GM20000 (cell line): ENCODE data around the gene PGGT1B.

Source experiments
- DNase-seq: peaks from one replicate; pipeline ENCODE4 v3.0.0; 2012; ENCODE audit warnings: low spot score
- TF ChIP-seq, protein P1 (sequence below): IDR thresholded peaks from 2 replicates; pipeline ENCODE4 v1.5.1; 2012; ENCODE audit warnings: mild to moderate bottlenecking, control low read depth; ENCODE audit errors: extremely low read depth, missing control alignments

Gene PGGT1B

GRCh38 chr5:115262321-115263077 lies at the start of gene PGGT1B:
Gene PGGT1B (minus strand): TSS chr5:115262877. CDS start chr5:115262851, 26 bp downstream.
- peak; percentile 81 for DNase-seq
- TF ChIP-seq, protein P1, sequence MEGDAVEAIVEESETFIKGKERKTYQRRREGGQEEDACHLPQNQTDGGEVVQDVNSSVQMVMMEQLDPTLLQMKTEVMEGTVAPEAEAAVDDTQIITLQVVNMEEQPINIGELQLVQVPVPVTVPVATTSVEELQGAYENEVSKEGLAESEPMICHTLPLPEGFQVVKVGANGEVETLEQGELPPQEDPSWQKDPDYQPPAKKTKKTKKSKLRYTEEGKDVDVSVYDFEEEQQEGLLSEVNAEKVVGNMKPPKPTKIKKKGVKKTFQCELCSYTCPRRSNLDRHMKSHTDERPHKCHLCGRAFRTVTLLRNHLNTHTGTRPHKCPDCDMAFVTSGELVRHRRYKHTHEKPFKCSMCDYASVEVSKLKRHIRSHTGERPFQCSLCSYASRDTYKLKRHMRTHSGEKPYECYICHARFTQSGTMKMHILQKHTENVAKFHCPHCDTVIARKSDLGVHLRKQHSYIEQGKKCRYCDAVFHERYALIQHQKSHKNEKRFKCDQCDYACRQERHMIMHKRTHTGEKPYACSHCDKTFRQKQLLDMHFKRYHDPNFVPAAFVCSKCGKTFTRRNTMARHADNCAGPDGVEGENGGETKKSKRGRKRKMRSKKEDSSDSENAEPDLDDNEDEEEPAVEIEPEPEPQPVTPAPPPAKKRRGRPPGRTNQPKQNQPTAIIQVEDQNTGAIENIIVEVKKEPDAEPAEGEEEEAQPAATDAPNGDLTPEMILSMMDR = no peak

- TF ChIP-seq, protein P1 = peak; percentile 1
- peak; percentile 20 for DNase-seq
Observed at GRCh38 chr5:115309751-115310370, 47.2 kb upstream of the PGGT1B start.

DNA sequence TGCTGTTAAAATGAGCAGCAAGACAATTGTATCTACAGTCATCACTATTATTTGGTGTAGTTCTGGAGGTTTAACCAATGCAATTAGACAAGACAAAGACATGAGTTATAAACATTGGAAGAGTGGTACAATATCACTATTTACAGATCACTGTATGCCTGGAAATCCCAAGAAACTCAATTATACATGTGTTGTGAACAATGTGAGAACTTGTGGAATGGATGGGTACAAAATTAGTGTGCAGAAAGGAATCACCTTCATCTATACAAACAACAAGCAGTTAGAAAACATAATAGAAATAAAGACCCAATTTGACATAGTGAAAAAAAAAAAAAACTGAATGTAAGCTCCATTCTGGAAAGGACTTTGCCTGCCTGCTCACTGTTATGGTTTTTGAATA lies 46.1 kb upstream of the PGGT1B start:
- TF ChIP-seq, protein P1 = no peak
- DNase-seq = no peak

GRCh38 chr5:115306011-115306536 lies 43.4 kb upstream of the PGGT1B start:
- no peak for DNase-seq
- TF ChIP-seq, protein P1 = no peak

DNA sequence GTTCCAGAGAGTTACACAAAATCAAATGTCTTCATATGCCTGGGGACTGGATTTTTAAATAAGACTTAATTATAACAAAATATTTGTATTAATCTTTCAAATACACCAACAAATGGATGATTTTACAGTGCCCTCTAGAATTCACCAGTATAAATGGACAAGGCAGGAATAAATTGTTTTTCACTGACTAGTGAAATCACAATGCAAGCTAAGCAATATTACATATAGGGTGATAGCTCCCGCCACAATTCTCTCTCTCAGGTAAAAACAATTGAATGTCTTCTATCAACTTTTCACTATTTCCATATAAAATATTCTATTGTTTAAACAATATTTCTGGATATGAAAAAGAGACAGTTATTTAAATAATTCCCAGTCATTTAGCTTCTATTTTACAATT lies 41.8 kb upstream of the PGGT1B start:
- no peak for DNase-seq
- TF ChIP-seq, protein P1 = no peak

DNA sequence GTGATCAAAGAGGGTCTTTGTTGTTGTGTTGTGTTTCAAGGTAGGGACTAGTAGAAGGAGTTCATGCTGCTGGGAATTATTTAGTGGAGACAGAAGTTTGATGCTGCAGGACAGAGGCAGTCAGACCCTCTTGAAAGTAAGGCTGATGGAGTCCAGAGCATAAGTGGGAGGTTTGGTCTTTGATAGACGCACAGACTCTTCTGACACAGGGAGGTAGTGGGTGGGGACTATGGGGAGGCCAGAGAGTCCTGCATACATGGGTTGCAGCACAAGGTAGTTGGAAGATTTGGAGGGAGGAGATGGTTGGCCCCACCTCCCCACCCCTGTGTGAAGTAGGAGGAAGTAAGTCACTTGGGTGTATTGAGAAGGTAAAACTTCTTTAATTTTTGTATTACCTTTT lies 36.1 kb upstream of the PGGT1B start:
- TF ChIP-seq, protein P1 = no peak
- no peak for DNase-seq

DNA sequence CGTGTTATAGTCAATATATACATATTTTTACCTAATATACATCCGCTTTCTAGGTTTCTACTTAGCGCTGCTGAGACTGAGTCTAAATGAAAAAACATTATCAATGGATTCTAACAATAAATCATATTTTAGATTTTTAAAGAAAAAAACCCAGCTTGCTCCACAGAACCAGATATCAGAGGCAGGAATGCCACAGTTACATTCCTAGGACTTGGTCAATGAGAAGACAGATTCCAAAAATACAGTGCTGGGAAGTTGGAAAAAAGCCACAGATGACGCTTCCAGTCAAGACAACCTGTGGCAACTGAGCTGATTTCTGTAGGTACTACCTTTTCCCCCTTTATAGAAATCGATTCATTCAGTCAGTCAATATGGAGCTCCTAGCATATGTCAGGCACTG lies 34.4 kb upstream of the PGGT1B start:
- TF ChIP-seq, protein P1 = no peak
- no peak for DNase-seq
